A673 (cell line): Measurements from ENCODE around the gene ARHGAP18. TPM values are rescaled to one million over a fixed set of nuclear protein-coding genes. Genes with fewer than 3 reads are reported as not detected.

Experiments
- BruUV-seq: library from RNA; stranded (reverse); fragments of 400-500 nt; replicated peaks from 2 replicates; lab custom pipeline; 2021; lab: Mats Ljungman, UMichigan
- CTCF ChIA-PET: fragments of 300-600 bp; sonication (Branson Sonifier 250); formaldehyde crosslinking; loops from one replicate; lab custom pipeline; 2022; ENCODE audit warnings: antibody characterized with exemption; lab: Charles Lee
- POLR2A ChIA-PET: fragments of 300-600 bp; sonication (Branson Sonifier 250); formaldehyde crosslinking; loops from one replicate; lab custom pipeline; 2022; ENCODE audit warnings: antibody characterized with exemption; ENCODE audit not compliant: low non-redundant PET; lab: Charles Lee
- DNase-seq: peaks from one replicate; pipeline ENCODE4 v3.0.0-alpha.2; 2015; ENCODE audit warnings: low spot score
- H3K27ac ChIP-seq: fragments of 200-600 bp; sonication (generic); 2 replicates; pipeline ENCODE4 v1.5.1; 2016; ENCODE audit warnings: mixed run types, low read depth, mild to moderate bottlenecking, mixed read lengths, antibody characterized with exemption, low read length; ENCODE audit not compliant: poor library complexity, severe bottlenecking
- H3K27me3 ChIP-seq: fragments of 200-600 bp; sonication (generic); replicated peaks from 2 replicates; pipeline ENCODE4 v1.6.1; 2017; ENCODE audit warnings: mixed run types, low read depth, mild to moderate bottlenecking, mixed read lengths, antibody characterized with exemption, low read length; ENCODE audit not compliant: insufficient read depth, poor library complexity
- H3K36me3 ChIP-seq: fragments of 200-600 bp; sonication (generic); 2 replicates; pipeline ENCODE4 v1.6.1; 2016; ENCODE audit warnings: mixed run types, mild to moderate bottlenecking, mixed read lengths, antibody characterized with exemption, low read length; ENCODE audit not compliant: insufficient read depth, poor library complexity, severe bottlenecking
- H3K4me1 ChIP-seq: fragments of 200-600 bp; sonication (generic); 2 replicates; pipeline ENCODE4 v1.6.1; 2017; ENCODE audit warnings: mixed run types, mild to moderate bottlenecking, mixed read lengths, antibody characterized with exemption, low read length; ENCODE audit not compliant: insufficient read depth, poor library complexity, severe bottlenecking
- H3K4me3 ChIP-seq: fragments of 200-600 bp; sonication (generic); 2 replicates; pipeline ENCODE4 v1.5.1; 2016; ENCODE audit warnings: low read depth, mixed run types, mild to moderate bottlenecking, mixed read lengths, low read length; ENCODE audit not compliant: poor library complexity, severe bottlenecking
- H3K9me3 ChIP-seq: fragments of 200-600 bp; sonication (generic); 2 replicates; pipeline ENCODE4 v1.6.1; 2016; ENCODE audit warnings: mixed run types, low read depth, mild to moderate bottlenecking, mixed read lengths, antibody characterized with exemption, low read length; ENCODE audit not compliant: poor library complexity, severe bottlenecking
- EZH2 ChIP-seq: fragments of 200-600 bp; sonication (generic); IDR thresholded peaks from 2 replicates; pipeline ENCODE4 v1.6.1; 2017; ENCODE audit warnings: borderline replicate concordance, low read depth, mild to moderate bottlenecking, mixed read lengths, antibody characterized with exemption, low read length; ENCODE audit not compliant: poor library complexity, severe bottlenecking
- intact Hi-C: fragments of 100-400 bp; cut with micrococcal nuclease; formaldehyde crosslinking; loops from one replicate; pipeline ENCODE4 v1.10.0; 2022; ENCODE audit not compliant: unreplicated experiment
- total RNA-seq: library from RNA; stranded (reverse); gene quantifications from 2 replicates; pipeline ENCODE4 v1.2.3, GENCODE V29; 2021
- TF ChIP-seq, protein P1 (sequence below): fragments of 300-800, 200-600 bp; sonication (generic); conservative IDR thresholded peaks from 2 replicates; pipeline ENCODE4 v1.5.1; 2017; ENCODE audit warnings: low read depth, mild to moderate bottlenecking, antibody characterized with exemption, low read length, moderate library complexity, mixed read lengths

ARHGAP18 gene
- total RNA-seq, 1 experiment from 2014 or later, result 14.2 TPM

DNA sequence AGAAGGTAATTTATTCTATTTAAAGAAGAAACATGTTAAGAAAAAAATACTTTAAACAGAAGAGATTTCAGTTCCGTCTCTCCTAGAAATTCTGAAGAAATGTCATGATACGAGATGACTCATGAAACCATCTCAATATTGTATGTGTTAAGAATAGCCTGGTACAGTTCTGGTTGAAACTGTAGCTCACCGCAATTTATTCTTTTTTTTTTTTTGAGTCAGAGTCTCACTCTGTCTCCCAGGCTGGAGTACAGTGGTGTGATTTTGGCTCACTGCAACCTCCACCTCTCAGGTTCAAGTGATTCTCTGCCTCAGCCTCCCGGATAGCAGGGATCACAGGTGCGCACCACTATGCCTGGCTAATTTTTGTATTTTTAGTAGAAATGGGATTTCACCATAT, 103.3 kb downstream of the ARHGAP18 start:
- ChIA-PET CTCF (no interaction called here), POLR2A (no interaction called here)
- no TSS peak for BruUV-seq
- intact Hi-C loops, result loop anchor here (5.0 kb wide), 1 partner anchor 46 kb away; no protein-coding TSS in a partner anchor
- Histone ChIP-seq H3K36me3 (no peaks in the 10 kb centered on the region), H3K27ac (no peak overlapping the region), H3K9me3 (no peaks in the 10 kb centered on the region), H3K27me3 (no peaks in the 10 kb centered on the region), H3K4me3 (no peak overlapping the region), H3K4me1 (peaks cover 53% of the 10 kb centered on the region)
- TF ChIP-seq, protein P1, sequence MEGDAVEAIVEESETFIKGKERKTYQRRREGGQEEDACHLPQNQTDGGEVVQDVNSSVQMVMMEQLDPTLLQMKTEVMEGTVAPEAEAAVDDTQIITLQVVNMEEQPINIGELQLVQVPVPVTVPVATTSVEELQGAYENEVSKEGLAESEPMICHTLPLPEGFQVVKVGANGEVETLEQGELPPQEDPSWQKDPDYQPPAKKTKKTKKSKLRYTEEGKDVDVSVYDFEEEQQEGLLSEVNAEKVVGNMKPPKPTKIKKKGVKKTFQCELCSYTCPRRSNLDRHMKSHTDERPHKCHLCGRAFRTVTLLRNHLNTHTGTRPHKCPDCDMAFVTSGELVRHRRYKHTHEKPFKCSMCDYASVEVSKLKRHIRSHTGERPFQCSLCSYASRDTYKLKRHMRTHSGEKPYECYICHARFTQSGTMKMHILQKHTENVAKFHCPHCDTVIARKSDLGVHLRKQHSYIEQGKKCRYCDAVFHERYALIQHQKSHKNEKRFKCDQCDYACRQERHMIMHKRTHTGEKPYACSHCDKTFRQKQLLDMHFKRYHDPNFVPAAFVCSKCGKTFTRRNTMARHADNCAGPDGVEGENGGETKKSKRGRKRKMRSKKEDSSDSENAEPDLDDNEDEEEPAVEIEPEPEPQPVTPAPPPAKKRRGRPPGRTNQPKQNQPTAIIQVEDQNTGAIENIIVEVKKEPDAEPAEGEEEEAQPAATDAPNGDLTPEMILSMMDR, result no peak
- no peak for TF ChIP-seq EZH2
- DNase-seq, result no peak

DNA sequence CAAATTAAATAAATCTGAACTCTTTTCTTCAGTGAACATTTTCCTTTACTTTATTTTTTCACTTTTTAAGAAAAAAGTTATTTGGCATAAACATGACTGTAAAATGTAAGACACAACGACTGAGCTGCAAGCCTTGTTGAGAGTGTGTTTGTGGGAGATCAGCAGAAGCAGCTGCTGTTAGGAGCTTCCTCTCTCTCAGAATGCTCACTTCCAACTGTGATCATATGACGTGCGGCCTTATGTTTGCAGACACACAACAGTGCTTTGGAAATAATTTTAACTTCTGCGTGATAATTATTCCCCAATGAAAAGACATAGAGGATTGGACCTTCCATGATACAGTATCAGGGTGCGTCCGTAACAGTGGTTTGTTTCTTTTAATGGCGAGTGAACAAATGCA, 104.0 kb downstream of the ARHGAP18 start:
- peaks cover 53% of the 10 kb centered on the region for H3K4me1 ChIP-seq
- no peak overlapping the region for H3K4me3 ChIP-seq
- no peaks in the 10 kb centered on the region for H3K36me3 ChIP-seq
- DNase-seq, result no peak
- ChIA-PET POLR2A (no interaction called here), CTCF (no interaction called here)
- intact Hi-C loops, result loop anchor here (5.0 kb wide), 1 partner anchor 46 kb away; no protein-coding TSS in a partner anchor
- H3K27me3 ChIP-seq, result no peaks in the 10 kb centered on the region
- no peaks in the 10 kb centered on the region for H3K9me3 ChIP-seq
- no peak overlapping the region for H3K27ac ChIP-seq
- TF ChIP-seq, protein P1, result no peak
- TF ChIP-seq EZH2, result no peak
- BruUV-seq, result no TSS peak

DNA sequence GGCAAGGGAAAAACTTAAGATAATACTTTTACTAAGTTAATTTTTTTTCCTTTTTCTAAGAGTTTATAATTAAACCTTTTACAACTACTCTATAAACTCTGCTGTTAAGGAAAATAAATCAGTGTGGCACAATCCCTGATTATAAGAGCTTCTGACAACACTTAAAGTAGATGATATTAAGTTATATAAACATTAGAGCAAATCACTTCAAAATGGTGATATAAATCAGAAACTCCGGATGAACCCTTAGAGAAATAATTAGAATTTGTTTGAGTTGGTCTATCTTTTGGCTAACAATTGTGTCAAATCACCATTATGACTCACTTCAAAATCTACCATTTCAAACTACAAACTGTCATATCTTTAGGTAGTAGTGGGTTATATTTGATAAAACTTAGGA, 104.9 kb downstream of the ARHGAP18 start:
- H3K27ac ChIP-seq, result no peak overlapping the region

More for the DNA sequence above, 104.9 kb downstream of the ARHGAP18 start:
- intact Hi-C loops, result loop anchor here (5.0 kb wide), 1 partner anchor 47 kb away; no protein-coding TSS in a partner anchor
- CTCF ChIA-PET, result no interaction called here
- Histone ChIP-seq H3K36me3 (no peaks in the 10 kb centered on the region), H3K4me1 (peaks cover 51% of the 10 kb centered on the region), H3K27me3 (no peaks in the 10 kb centered on the region), H3K4me3 (no peak overlapping the region), H3K9me3 (no peaks in the 10 kb centered on the region)
- POLR2A ChIA-PET, result no interaction called here
- no peak for DNase-seq
- no TSS peak for BruUV-seq
- TF ChIP-seq EZH2, result no peak
- TF ChIP-seq, protein P1, result no peak
